ENCODE results near the gene CYRIA.

- TF ChIP-seq CTCF (IDR thresholded peaks at IDR 0.05; ENCODE audit: low read depth, low read length, missing input control) (no peak), TAF1 (conservative IDR thresholded peaks at IDR 0.05) (no peak)
Observed at GRCh38 chr2:16680304-16680703, 14.7 kb upstream of the CYRIA start.

Measured in liver (tissue), 3 donors.